ENCODE results near the gene RAB10. TPM values are rescaled to one million over a fixed set of nuclear protein-coding genes. Genes with fewer than 3 reads are reported as not detected.
"Not testable (repeated sequence)": the region's sequence is repeated elsewhere in the genome, so short reads cannot be mapped to it uniquely, and the experiment has no call there.

Gene RAB10
- total and polyA plus RNA-seq, 9 of the 15 experiments (the other 6 are each of a cell fraction or from before 2014, with no cell fraction given), result 25.1 to 214 (median 157) TPM

- Histone ChIP-seq H2AFZ (ENCODE audit: low read depth, low read length) (peak overlapping the region; percentile 99), H4K20me1 (replicated peaks; ENCODE audit: control insufficient read depth, insufficient read depth, low read length) (peaks cover 26% of the 10 kb centered on the region), H3K27ac (ENCODE audit: extremely low read depth, low read depth, low read length) (peak overlapping the region; percentile 97), H3K4me1 (replicated peaks in 1 of 2; ENCODE audit: control insufficient read depth in 2 of 2, insufficient read depth in 2 of 2, low read length in 2 of 2) (peaks cover 7 to 17% of the 10 kb centered on the region in 2 experiments; a peak in 4 of 5 replicates), H3K4me2 (ENCODE audit: insufficient read depth, low read length) (peak overlapping the region; percentile 98), H3K36me3 (ENCODE audit: control insufficient read depth, insufficient read depth, low read length) (peaks cover 15% of the 10 kb centered on the region), H3K9ac (ENCODE audit: insufficient read depth in 1 of 2, low read depth in 2 of 2, low read length in 2 of 2) (peak overlapping the region; percentile 92 to 99), H3K79me2 (ENCODE audit: control insufficient read depth, insufficient read depth, low read length) (peaks cover 50% of the 10 kb centered on the region), H3K4me3 (peak overlapping the region; percentile 85)
- BruUV-seq (replicated peaks); H3K9me3 ChIP-seq (replicated peaks; ENCODE audit: control insufficient read depth, insufficient read depth, low read depth, low read length); H3K27me3 ChIP-seq (ENCODE audit: control insufficient read depth in 2 of 2, insufficient read depth in 2 of 2, low read length in 2 of 2); CTCF ChIA-PET (ENCODE audit: low intra/inter-chr PET ratio); FAIRE-seq; H3K9me1 ChIP-seq (ENCODE audit: control insufficient read depth, insufficient read depth, low read length); in situ Hi-C loops (cut with MboI): not testable (repeated sequence)
- ATAC-seq, result peak; percentile 49
- TF ChIP-seq PRDM10 (IDR thresholded peaks at IDR 0.05; ENCODE audit: partially characterized antibody) (peak; percentile 61), ZNF512 (tag; IDR thresholded peaks at IDR 0.05) (peak; percentile 91), ZNF589 (CRISPR knock-in tag; IDR thresholded peaks at IDR 0.05; ENCODE audit: low read depth) (0 out of 2 replicates have a peak, but pooled peaks have one; percentile 31), CXXC5 (CRISPR knock-in tag; IDR thresholded peaks at IDR 0.05) (0 out of 2 replicates have a peak, but pooled peaks have one; percentile 35), CTBP1 (IDR thresholded peaks at IDR 0.05; ENCODE audit: borderline replicate concordance) (0 out of 2 replicates have a peak, but pooled peaks have one; percentile 46), ZFX (CRISPR knock-in tag; IDR thresholded peaks at IDR 0.05) (0 out of 2 replicates have a peak, but pooled peaks have one; percentile 72)
- DNase-seq (ENCODE audit: extremely low read depth in 1 of 4, low spot score in 3 of 4), result peak in 1 of 4 experiments; percentile 47
- POLR2A ChIA-PET, result interaction anchor here (0.6 to 4.0 kb wide), 11 partner anchors 8 to 148 kb away, joined by 3 to 40 read pairs (median 4); no protein-coding TSS in a partner anchor
- intact Hi-C loops (cut with micrococcal nuclease), result loop anchor here (5.0 kb wide), 1 partner anchor 40 kb away; no protein-coding TSS in a partner anchor
- WGBS (ENCODE audit: insufficient coverage, low coverage, missing lambda C conversion rate), result 37% methylated on average over 19 of the region's 24 CpGs
Observed at GRCh38 chr2:26032586-26033269, 1.2 kb upstream of the RAB10 start.
